RWPE2 (cell line): ENCODE results near the gene GRK5.
A peak's percentile ranks its signal among the peaks of the same experiment; 100 is the strongest.

Experiments
- ATAC-seq: fragments of 200-7000 bp; cut with Tn5 transposase; 3 replicates; pipeline ENCODE4 v1.9.1; 2021; ENCODE audit warnings: low read depth
- DNase-seq: peaks from one replicate; pipeline ENCODE4 v3.0.0-alpha.2; 2020; ENCODE audit warnings: low spot score
- H3K27ac ChIP-seq: fragments of 450-650 bp; 2 replicates; pipeline ENCODE4 v1.5.1; 2017; ENCODE audit warnings: mild to moderate bottlenecking; ENCODE audit not compliant: poor library complexity, severe bottlenecking
- H3K27me3 ChIP-seq: fragments of 250-450 bp; sonication (Bioruptor Pico); 2 replicates; pipeline ENCODE4 v1.5.1; 2021; ENCODE audit warnings: mild to moderate bottlenecking, moderate library complexity; ENCODE audit not compliant: insufficient read depth, poor library complexity, severe bottlenecking
- H3K36me3 ChIP-seq: fragments of 250-450 bp; sonication (Bioruptor Pico); 2 replicates; pipeline ENCODE4 v1.5.1; 2020; ENCODE audit warnings: low read depth, mild to moderate bottlenecking, moderate library complexity
- H3K4me1 ChIP-seq: fragments of 250-450 bp; sonication (Bioruptor Pico); 2 replicates; pipeline ENCODE4 v1.5.1; 2021; ENCODE audit warnings: mild to moderate bottlenecking, moderate library complexity; ENCODE audit not compliant: insufficient read depth, poor library complexity, severe bottlenecking
- H3K4me3 ChIP-seq: fragments of 250-450 bp; sonication (Bioruptor Pico); 2 replicates; pipeline ENCODE4 v1.5.1; 2021; ENCODE audit warnings: mild to moderate bottlenecking, moderate library complexity; ENCODE audit not compliant: severe bottlenecking
- H3K9me3 ChIP-seq: fragments of 250-450 bp; sonication (Bioruptor Pico); 2 replicates; pipeline ENCODE4 v1.5.1; 2021; ENCODE audit warnings: mild to moderate bottlenecking, moderate library complexity; ENCODE audit not compliant: severe bottlenecking
- CTCF ChIP-seq: fragments of 450-650 bp; IDR thresholded peaks from one replicate; pipeline ENCODE4 v1.5.1; 2017; ENCODE audit warnings: mild to moderate bottlenecking, moderate library complexity; ENCODE audit not compliant: poor library complexity, severe bottlenecking

The GRK5 gene

DNA sequence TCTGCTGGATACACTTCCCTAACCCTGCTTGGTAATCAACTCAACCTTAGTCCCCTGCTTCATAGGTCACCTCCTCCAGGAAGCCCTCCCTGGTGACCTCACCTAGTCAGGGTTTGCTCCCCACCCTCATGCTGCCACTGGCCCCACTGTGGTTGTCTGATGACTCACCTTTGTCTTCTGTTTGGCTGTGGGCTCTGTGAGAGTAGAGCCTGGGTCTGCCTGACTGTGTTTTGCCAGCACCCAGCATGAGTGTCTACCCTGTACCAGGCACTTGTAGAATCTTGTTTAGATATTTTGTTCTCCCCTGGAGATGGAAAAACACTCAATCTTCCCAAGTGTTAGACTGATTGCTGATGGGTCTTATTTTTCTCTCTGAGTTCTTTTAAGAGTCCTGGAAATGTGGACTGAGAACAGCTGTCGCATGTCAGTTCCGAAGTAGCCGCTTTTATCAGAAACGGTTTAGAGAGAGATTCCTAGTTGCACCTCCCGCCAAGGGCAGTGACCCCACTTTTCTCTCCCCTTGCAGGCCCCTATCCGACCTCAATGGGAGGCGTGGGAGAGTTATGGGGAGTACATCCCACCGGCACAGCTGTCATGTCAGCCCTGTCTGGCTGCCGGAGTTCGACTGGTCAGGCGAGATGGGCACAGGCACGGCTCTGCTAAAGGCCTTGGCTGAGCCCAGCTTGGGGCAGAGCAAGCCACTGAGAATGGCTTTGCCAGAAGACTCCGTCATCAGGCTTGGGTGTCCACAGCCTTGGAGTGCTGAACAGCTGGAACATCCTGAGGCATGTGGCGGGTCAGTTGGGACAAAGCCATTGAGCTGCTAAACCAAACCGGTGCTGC lies 134.3 kb downstream of the GRK5 start:
- TF ChIP-seq CTCF = no peak
- H3K27me3 ChIP-seq = no peaks in the 10 kb centered on the region

GRCh38 chr10:119342335-119342734 lies 135.0 kb downstream of the GRK5 start:
- no peak for ATAC-seq
- Histone ChIP-seq H3K36me3 (no peaks in the 10 kb centered on the region), H3K27ac (no peak overlapping the region), H3K27me3 (no peaks in the 10 kb centered on the region), H3K4me1 (no peaks in the 10 kb centered on the region), H3K4me3 (no peak overlapping the region), H3K9me3 (no peaks in the 10 kb centered on the region)
- no peak for TF ChIP-seq CTCF
- no peak for DNase-seq

More for the DNA sequence above, 134.3 kb downstream of the GRK5 start:
- no peaks in the 10 kb centered on the region for H3K36me3 ChIP-seq
- DNase-seq (no peak), ATAC-seq (peak; percentile 74; the same call in 2 of the 3 replicates)
- H3K9me3 ChIP-seq = no peaks in the 10 kb centered on the region
- H3K4me3 ChIP-seq = no peak overlapping the region
- H3K27ac ChIP-seq = no peak overlapping the region
- H3K4me1 ChIP-seq = no peaks in the 10 kb centered on the region

DNA sequence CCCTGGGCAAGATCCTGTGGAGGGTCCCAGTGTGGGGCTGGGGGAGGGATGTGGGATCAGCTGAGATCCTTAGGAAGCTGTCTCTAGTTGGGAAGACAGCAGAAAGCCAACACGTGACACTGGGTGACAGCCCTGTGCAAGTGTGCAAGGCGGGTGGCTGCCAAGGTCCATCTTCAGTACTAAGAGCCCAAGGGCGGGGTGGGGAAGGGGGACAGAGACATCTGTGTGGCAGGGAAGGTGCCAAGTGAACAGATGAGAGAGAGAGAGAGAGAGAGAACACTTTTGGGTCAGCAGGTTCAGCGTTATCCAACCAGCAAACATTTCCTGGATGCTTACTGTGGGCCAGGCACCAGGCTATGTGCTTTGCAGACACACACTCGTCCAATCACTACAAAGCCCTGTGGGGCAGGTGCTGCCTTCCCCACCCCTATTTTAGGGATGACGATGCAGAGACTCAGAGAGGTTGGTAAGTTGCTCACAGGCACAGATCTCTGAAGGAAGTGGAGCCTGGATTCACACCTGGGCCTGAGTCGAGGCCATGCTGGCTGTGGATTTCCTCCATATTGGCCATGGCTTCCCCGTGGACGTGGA lies 135.7 kb downstream of the GRK5 start:
- TF ChIP-seq CTCF = no peak
- Histone ChIP-seq H3K9me3 (no peaks in the 10 kb centered on the region), H3K27ac (no peak overlapping the region), H3K4me1 (no peaks in the 10 kb centered on the region), H3K36me3 (no peaks in the 10 kb centered on the region), H3K4me3 (no peak overlapping the region), H3K27me3 (no peaks in the 10 kb centered on the region)
- no peak for DNase-seq
- no peak for ATAC-seq

DNA sequence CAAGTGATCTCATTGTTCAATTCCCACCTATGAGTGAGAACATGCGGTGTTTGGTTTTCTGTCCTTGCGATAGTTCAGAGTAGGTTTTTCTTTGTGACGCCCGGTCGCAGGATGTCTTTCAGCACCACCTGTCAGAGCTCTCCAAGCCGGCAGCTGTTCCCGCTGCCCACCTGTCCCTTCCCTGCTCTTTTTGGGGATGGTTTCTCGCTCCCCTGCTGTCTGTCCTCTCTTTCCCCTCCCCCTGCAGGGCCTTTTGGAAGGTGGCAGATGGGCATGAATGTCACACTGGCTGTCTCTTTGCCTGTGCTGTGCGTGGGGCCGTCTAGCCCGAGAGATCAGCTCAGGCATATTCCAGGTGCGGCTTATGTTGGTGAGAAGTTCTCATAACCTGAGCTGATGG lies 137.0 kb downstream of the GRK5 start:
- TF ChIP-seq CTCF = no peak
- Histone ChIP-seq H3K9me3 (no peaks in the 10 kb centered on the region), H3K27me3 (no peaks in the 10 kb centered on the region), H3K27ac (no peak overlapping the region), H3K4me3 (no peak overlapping the region), H3K36me3 (no peaks in the 10 kb centered on the region), H3K4me1 (no peaks in the 10 kb centered on the region)
- ATAC-seq (no peak), DNase-seq (no peak)
